Ishikawa (cell line): ENCODE data around the gene PCSK4.

Experiments used
- REST ChIP-seq: IDR thresholded peaks from 2 replicates; pipeline ENCODE4 v1.6.1; 2012; ENCODE audit warnings: low read depth, mild to moderate bottlenecking
- TCF12 ChIP-seq: IDR thresholded peaks from 2 replicates; pipeline ENCODE4 v1.6.1; 2012; ENCODE audit warnings: low read depth

- TF ChIP-seq TCF12 (no peak), REST (no peak)
These were observed 23.5 kb upstream of the PCSK4 start for GRCh38 chr19:1513499-1514294.
